Skeletal muscle tissue (tissue), 4 donors: ENCODE data around the gene F11. TPM values are rescaled to one million over a fixed set of nuclear protein-coding genes. Genes with fewer than 3 reads are reported as not detected.

Source experiments
- H3K27ac ChIP-seq: one replicate; pipeline ENCODE4 v1.7.0; 2013; ENCODE audit warnings: mild to moderate bottlenecking, low read depth, low read length, inconsistent platforms
- H3K27me3 ChIP-seq, 3 donors: one replicate each; pipeline ENCODE4 v1.7.0; 2013; ENCODE audit warnings: low read length in 3 of 3; ENCODE audit not compliant: control insufficient read depth in 3 of 3, insufficient read depth in 3 of 3
- H3K36me3 ChIP-seq, 3 donors: one replicate each; pipeline ENCODE4 v1.7.0; 2013; ENCODE audit warnings: low read length in 3 of 3; ENCODE audit not compliant: control insufficient read depth in 3 of 3, insufficient read depth in 3 of 3
- H3K4me1 ChIP-seq, 3 donors: one replicate each; pipeline ENCODE4 v1.7.0; 2013; ENCODE audit warnings: low read length in 3 of 3, mild to moderate bottlenecking in 3 of 3; ENCODE audit not compliant: control insufficient read depth in 3 of 3, insufficient read depth in 3 of 3
- H3K4me3 ChIP-seq, 3 donors: one replicate each; pipeline ENCODE4 v1.7.0; 2013; ENCODE audit warnings: low read length in 3 of 3
- H3K9ac ChIP-seq, 3 donors: one replicate each; pipeline ENCODE4 v1.7.0; 2013; ENCODE audit warnings: low read length in 3 of 3, mild to moderate bottlenecking in 3 of 3, moderate library complexity in 2 of 3, low read depth in 1 of 3
- H3K9me3 ChIP-seq, 3 donors: one replicate each; pipeline ENCODE4 v1.7.0; 2013; ENCODE audit warnings: low read length in 3 of 3; ENCODE audit not compliant: control insufficient read depth in 3 of 3
- total RNA-seq: library from RNA; depleted of rRNA; stranded (reverse); fragments of >200 nt; gene quantifications from one replicate; pipeline ENCODE4 v1.2.3, GENCODE V29; 2014
- donor health status: Osteomylitis.

The F11 gene
- total RNA-seq, 1 donor from 2014 or later: not detected

- H3K27ac ChIP-seq: no peak overlapping the region
- H3K4me3 ChIP-seq: no peak overlapping the region
- no peaks in the 10 kb centered on the region for H3K4me1 ChIP-seq
- peaks cover 0 to 2% (median 0%) of the 10 kb centered on the region in 3 donors for H3K27me3 ChIP-seq
- H3K36me3 ChIP-seq: no peaks in the 10 kb centered on the region
- H3K9ac ChIP-seq: no peak overlapping the region
- H3K9me3 ChIP-seq: peaks cover 3 to 7% (median 6%) of the 10 kb centered on the region in 3 donors
These were observed 63.4 kb downstream of the F11 start for GRCh38 chr4:186329372-186329771.

- H3K27ac ChIP-seq: no peak overlapping the region
- peaks cover 3 to 7% (median 6%) of the 10 kb centered on the region in 3 donors for H3K9me3 ChIP-seq
- peaks cover 0 to 2% (median 0%) of the 10 kb centered on the region in 3 donors for H3K27me3 ChIP-seq
- H3K36me3 ChIP-seq: no peaks in the 10 kb centered on the region
- no peak overlapping the region for H3K9ac ChIP-seq
- no peak overlapping the region for H3K4me3 ChIP-seq
- H3K4me1 ChIP-seq: no peaks in the 10 kb centered on the region
These were observed 64.4 kb downstream of the F11 start for GRCh38 chr4:186330368-186330767.

- H3K9ac ChIP-seq: no peak overlapping the region
- H3K4me1 ChIP-seq: no peaks in the 10 kb centered on the region
- peaks cover 0 to 2% (median 0%) of the 10 kb centered on the region in 3 donors for H3K27me3 ChIP-seq
These were observed 69.8 kb downstream of the F11 start for GRCh38 chr4:186335793-186336192.

More at GRCh38 chr4:186335793-186336192, 69.8 kb downstream of the F11 start:
- Histone ChIP-seq H3K27ac (no peak overlapping the region), H3K9me3 (peaks cover 0 to 7% (median 0%) of the 10 kb centered on the region in 3 donors), H3K4me3 (no peak overlapping the region), H3K36me3 (no peaks in the 10 kb centered on the region)

Other genes with a start within 250 kb of the F11 start
- 1.0 TPM for gene TLR3, start 197.0 kb upstream of the F11 start, total RNA-seq
- 6.8 TPM for gene FAM149A, start 161.5 kb upstream of the F11 start, total RNA-seq
- 5.7 TPM for gene CYP4V2, start 74.6 kb upstream of the F11 start, total RNA-seq
- gene KLKB1, start 38.7 kb upstream of the F11 start, total RNA-seq: 0.52 TPM